Inflammatory macrophage (primary cell): Measurements from ENCODE around the gene GPBP1L1.
A peak's percentile ranks its signal among the peaks of the same experiment; 100 is the strongest.
"Not testable (repeated sequence)": the region's sequence is repeated elsewhere in the genome, so short reads cannot be mapped to it uniquely, and the experiment has no call there.

Experiments used
- DNase-seq, 2 donors: peaks; one replicate each; pipeline ENCODE4 v3.0.0-alpha.2; 2020 to 2022

Gene GPBP1L1

DNA sequence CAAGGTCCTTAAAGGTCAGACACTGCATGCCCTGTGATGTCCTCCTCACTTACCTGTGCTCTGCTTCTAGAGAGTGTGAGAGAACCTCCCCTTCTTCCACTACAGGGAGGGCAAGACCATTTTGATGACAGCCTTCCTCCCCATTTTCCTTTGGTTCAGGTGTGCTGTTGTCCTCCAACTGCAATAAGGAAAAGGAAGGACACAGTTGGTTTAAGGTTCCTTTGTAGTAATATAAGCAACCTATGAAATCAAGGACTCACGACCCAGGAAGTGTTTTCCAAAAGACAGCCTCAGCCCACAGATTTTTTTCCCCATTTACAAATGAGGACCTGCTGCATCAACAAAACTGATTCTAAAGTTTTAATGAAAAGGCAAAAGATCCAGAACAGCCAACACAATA lies 55.9 kb downstream of the GPBP1L1 start:
- no peak for DNase-seq

DNA sequence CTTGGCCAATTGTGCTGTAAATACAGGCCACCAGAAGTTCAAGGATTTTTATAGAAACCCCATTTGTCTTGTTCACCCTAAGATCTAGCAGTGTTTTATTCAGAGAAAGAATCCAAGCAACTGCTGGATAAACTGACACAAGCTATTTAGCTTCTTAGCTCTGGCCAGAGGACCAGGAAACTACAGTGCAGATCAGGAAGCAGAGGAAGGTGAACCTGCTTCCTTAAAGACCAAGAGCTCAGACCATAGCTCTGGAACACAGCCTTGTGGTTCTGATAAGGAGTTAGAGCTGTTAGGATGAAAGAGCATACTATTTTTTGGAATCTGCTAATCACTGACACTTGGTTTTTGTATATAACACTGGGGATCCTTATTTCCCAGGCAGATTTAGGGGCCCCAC lies 57.3 kb downstream of the GPBP1L1 start:
- no peak for DNase-seq

DNA sequence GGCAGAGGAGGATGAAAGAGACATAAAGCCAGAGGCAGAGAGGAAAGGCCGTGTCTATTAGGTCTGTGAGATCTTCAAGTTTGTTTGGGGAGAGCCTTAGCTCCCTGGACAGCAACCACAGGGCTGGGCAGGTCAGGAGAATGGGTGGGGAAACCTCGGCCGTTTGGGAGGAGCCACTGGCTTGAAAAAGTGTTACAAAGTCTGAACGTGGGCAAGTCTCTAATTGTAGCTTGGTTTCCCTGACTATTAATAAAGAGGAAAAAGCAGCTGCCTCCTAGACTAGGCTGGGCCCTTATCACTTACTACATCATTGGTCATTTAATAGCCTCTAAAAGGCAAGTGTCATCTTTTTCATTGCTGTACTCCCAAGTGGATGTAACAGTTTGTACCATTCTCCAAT lies 62.4 kb downstream of the GPBP1L1 start, which contains the start of gene CCDC17:
Gene CCDC17 (minus strand): TSS at position 83 of the 400 bp plus-strand sequence. CDS start 145 bp downstream, outside the sequence.
- no peak for DNase-seq

DNA sequence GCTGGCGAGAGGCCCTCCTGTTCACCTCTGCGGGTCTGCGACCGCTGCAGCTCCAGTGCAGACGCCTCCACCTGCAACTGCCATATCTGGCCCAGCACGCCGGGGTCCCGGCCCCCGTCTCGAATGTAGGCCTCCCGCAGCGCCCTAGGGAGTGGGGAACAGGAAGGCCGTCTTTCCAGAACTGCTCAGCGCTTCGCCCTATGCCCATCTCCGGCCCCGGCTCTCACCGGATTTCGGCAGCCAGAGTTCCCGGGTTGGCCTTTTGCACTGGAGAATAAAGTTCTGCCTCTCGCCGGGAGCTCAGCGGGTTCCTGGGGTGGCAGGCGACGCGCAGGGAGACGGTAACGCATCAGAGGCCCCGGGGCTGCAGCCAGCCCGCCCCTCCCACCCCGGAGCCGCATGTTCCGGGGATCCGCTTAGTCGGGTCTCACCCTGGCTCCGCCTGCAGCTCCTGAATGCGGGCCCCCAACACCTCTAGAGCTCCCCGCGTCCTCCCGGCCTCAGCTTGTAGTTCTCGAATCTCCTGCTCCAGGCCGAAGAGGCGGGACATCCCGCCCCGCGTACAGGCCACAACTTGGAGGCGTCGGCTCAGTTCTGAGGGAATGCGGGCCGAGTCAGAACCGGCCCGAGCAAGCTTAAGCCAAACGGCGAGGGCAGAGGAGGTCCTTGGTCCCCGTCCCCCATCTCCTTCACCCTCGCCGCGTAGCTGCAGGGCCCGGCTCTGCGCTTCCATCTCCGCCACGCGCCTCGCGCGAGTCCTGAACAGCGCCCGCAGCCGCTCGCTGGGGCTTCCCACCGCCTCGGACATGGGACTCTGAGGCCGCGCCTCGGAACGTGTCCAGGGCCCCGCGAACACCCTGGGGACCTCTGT lies 63.6 kb downstream of the GPBP1L1 start:
- no peak for DNase-seq

DNA sequence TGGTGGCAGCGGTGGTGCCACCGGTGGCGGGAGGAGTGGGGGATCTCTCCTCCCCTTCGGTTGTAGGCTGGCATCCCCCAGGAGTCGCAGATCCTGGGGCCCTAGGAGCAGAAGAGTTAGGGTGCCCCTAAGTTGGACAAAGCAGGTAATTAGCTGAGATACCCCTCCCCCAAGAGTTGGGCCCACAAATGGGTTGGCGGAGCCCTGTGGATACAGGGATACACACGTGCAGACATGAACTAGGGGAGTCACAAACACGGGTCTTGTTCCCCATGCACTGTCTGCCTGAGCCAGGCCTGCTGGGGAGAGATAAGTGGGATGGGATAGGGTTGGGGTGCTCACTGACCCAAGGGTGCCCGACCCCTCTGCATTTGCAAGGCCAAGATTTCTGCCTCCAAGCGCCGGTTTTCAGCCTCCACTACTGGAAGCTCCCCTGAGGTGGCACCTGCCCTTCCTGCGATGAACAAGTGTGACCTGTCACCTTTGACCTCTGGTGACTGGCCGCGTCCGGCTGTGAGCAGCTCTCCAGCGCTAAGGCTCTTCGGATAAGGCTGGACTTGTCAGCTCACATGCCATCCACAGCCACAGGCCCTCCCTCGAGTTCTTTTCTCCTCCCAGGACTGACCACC lies 64.3 kb downstream of the GPBP1L1 start:
- no peak for DNase-seq

DNA sequence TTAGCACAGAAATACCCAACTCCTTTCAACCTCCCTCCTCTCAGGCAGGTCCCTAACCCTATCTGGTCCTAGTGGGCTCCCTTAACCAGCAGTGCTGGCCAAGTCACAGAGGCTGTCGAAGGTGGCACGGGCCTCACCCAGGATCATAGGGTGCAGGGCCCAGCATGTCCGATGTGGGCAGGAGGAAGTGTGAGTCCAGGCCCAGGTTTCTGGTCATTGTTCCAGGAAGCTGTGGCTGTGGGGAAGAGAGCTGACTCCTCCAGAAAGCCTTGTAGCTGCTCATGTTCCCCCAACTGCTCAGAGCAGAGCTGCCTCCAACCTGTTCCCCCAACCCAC lies 64.9 kb downstream of the GPBP1L1 start:
- peak; percentile 43 to 45 for DNase-seq

DNA sequence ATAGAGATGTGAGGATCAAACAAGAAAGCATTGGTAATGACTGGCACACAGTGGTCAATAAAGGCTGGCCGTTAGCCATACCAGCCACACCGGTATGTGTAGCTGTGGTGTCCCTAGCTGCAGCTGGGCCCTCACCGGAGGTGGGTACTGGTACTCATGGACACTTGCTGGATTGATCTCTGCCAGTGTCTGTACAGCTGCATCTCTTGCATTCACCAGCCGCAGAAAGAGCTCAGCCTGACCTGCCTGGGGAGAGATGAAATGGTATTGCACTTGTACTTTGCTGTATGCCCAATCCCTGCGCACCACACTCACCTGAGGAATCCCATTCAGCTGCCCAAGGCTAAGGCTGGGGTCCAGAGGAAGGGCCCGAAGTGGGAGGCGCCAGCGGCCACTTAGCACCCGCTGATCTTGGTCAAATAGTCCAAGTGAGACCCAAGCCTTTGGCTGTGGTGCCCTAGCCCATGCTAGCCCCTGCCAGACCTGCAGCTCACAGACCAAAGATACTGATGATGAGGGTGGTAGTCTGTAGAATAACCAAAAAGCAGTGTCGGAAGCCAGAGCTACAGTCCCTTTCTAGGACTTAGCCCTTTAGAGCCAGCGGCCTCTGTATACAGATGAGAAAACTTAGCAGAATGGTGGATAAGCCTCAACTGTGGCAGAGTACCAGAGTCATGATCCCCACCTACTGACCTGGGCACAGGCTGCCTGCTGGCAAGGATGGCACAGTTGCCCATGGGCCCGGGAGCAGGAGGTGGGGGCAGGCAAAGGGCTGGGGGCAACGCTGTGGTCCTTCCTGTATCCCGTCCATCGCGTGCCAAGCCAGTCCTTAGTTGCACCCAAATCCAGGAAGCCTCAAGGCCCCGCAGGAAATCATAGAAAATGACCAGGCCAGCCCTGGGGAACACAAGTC lies 65.5 kb downstream of the GPBP1L1 start:
- DNase-seq: no peak

DNA sequence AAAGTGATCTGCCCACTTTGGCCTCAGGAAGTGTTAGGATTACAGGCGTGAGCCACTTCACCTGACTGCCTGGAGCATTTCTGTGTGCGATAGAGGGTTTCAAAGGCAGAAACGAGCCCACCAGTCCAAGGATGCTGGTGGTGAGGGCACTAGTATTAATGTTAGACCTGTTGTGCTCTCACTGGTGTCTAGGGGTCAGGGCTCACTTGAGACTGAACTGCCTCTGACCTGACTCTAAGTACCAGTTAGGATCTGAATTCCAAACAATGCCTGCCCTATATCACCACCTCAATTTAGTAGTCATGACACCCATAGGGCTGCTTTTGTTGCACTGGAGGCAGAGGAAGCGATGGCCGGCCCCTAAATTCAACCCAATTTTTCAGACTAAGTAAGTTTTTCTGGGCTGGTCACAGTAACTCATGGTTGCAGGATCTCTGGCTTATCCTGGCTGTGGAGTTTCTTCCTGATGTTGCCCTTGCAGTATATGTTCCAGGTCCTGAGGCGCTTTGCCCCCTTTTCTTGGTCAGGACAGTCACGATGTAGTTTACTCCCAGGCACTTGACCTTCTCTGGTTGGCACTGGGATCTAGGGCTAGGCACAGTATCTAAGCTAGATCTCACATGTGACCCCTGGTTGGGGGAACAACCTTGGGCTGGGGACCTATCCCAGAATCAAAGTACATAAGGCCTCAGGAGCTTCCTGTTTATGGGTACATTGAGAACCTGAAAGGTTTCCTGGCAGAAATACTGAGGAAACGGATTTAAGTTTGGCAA lies 67.0 kb downstream of the GPBP1L1 start:
- DNase-seq: no peak

DNA sequence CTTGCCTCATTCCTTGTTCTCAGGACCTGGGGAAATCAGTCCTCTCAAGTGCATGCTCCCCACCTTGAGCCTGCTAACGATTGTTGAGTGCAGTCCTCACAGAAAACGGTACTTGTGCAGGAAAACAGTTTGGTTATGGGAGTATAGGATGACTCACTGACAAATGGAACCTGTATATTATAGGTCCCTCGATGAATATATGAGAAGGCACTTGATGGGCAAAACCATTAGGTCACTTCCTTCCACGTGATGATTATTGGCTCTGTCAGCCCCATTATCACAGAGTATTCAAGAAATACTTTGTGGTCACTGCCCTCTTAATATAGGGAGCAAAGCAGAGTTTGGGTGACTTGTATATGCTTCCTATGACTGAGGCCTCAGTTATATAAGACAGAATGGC lies 68.7 kb downstream of the GPBP1L1 start:
- no peak for DNase-seq

DNA sequence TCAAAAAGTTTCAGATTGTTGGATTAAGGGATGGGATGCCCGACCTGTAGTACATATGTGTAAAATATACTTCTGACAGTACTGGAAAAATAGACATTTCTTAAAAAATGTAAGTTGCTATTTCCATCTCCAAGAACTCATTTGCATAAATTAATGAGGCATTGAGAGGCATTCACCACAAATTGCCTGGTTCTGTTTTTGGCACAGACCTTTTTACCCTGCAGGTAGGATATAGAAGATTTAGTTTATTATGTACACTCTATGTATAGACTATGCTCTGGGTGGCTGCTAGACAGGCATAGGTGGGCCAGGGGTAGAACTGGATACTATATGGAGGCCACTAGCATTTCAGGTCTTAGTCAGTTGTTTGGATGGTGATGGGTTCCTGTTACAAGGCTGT lies 70.4 kb downstream of the GPBP1L1 start:
- no peak for DNase-seq

DNA sequence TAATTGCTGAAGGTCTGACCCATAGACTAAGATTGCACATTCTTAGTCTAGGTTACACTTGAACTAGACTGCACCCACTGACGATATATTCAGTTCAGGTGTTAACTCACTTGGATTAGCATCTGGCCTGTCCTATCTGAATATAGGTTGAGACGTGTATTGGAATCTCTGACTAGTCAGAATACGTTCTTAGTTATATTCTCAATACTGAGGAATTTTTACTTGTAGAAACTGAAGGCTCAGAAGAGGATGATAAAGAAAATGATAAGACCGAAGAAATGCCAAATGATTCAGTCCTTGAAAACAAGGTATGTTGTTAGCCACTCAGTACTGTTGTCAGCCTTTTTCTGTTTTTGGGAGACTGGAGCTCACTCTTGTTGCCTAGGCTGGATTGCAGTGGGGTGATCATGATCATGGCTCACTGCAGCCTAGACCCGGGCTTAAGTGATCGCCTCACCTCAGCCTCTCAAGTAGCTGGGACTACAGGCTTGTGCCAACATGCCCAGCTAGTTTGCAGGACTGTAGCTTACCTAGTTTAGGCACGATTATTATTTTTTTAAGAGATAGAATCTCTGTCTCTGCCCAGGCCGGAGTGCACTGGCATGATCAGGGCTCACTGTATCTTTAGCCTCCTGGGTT lies 73.3 kb downstream of the GPBP1L1 start:
- no peak for DNase-seq

DNA sequence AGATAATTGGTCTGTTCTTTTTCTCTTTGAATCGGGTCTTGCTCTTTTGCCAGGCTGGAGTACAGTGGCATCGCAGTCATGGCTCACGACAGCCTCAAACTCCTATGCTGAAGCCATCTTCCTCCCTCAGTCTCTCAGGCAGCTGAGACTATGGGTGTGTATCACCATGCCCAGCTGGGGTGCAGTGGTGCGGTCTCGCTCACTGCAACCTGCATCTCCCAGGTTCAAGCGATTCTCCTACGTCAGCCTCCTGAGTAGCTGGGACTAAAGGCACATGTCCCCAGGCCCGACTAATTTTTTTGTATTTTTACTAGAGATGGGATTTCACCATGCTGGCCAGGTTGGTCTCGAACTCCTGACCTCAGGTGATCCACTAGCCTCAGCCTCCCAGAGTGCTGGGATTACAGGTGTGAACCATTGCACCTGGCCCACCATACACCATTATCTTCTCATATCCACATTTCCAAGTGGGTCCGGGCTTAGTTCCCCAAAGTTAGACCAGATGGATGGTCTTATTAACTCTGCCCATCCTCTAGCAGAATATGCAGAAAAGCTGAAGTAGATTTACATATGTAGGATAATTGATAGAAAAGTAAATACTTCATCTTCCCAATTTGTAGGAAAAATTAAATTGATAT lies 75.6 kb downstream of the GPBP1L1 start:
- no peak for DNase-seq

DNA sequence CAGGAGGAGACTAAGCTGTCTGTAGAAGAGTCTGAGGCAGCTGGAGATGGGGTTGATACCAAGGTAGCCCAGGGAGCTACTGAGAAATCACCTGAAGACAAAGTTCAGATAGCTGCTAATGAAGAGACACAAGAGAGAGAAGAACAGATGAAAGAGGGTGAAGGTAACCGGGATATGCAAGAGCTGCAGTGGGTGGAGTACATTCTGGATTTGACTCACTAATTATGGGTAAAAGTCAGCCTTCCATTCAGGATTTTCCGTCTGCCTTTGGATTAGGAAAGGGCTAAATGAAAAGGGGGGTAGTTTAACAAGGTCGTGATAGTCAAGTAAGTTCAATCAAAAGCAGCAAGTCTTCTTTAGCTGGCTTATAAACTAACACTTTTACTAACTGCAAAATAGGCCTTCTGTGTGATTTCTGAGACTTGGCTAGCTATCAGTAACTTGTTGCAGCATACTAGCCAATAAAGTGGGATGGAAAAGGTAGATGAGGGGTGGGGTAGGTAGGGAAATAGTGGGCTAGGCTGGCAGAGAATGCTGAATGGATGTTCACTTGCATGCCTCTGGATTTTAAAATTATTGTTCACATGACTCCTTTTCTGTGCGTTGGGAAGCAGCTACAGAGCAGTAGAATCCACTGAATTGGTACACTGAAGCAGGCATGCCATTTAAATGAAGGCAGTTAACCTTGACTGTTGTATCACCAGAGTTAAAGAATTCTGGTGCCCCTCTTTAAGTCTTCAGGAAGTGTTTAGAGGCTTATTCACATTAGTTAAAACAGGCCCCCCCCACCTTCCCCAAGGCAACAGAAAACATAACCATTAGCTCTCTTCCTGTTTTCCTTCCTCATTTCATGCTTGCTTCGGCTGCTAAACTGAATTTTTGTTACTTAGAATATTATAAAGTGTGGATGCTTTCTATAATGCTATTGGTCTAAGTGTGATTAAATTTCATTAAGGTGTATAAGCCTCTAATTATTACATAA lies 77.9 kb downstream of the GPBP1L1 start:
- DNase-seq: peak; percentile 31 to 40

DNA sequence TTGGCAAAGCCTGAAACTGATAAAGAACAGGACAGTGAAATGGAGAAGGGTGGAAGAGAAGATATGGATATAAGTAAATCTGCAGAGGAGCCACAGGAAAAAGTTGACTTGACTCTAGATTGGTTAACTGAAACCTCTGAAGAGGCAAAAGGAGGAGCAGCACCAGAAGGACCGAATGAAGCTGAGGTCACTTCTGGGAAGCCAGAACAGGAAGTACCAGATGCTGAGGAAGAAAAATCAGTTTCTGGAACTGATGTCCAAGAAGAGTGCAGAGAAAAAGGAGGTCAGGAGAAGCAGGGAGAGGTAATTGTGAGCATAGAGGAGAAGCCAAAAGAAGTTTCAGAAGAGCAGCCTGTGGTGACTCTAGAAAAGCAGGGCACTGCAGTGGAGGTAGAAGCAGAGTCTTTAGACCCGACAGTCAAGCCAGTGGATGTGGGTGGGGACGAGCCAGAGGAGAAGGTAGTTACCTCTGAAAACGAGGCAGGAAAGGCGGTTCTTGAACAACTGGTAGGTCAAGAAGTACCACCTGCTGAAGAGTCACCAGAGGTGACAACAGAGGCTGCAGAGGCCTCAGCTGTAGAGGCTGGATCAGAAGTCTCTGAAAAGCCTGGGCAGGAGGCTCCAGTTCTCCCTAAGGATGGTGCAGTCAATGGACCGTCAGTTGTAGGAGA lies 78.8 kb downstream of the GPBP1L1 start:
- DNase-seq: peak; percentile 29 to 46

DNA sequence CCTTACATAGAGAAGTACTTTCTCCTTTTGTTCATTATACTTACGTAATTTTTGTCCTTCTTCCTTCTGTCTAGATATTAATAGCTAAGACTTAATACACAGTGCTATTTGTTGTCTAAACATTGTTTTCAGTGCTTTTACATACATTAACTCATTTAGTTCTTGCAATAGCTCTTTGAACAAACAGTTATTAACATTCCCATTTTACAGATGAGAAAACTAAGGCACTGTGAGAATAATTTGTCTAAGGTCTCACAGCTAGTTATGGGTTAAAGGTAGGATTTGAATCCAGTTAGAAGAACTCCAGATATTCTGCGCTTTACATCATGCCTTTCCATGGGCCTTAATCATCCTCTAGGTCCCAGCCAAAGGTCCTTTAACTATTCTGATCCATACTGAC lies 82.1 kb downstream of the GPBP1L1 start:
- DNase-seq: no peak

DNA sequence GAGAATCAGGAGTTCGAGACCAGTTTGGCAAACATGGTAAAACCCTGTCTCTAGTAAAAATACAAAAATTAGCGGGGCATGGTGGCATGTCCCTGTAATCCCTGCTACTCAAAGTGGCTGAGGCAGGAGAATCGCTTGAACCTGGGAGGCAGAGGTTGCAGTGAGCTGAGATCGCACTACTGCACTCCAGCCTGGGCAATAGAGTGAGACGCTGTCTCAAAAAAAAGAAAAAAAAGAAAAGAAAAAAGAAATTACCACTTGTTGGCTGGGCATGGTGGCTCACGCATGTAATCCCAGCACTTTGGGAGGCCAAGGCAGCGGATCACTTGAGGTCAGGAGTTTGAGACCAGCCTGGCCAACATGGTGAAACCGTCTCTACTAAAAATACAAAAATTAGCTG lies 89.6 kb downstream of the GPBP1L1 start:
- DNase-seq: not testable (repeated sequence)

DNA sequence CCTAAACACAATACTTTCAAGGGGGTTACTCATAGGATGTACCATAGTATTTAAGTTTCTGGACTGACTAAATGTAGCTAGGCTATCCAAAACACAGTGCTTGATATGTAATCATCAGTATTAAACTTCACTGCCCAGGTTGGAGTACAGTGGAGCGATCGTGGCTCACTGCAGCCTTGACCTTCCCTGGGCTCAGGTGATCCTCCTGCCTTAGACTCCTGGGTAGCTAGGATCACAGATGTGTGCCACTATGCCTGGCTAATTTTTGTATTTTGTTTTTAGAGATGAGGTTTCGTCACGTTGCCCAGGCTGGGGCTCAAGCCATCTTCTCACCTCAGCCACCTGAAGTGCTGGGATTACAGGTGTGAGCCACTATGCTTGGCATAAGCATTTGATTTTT lies 91.9 kb downstream of the GPBP1L1 start:
- DNase-seq: no peak

DNA sequence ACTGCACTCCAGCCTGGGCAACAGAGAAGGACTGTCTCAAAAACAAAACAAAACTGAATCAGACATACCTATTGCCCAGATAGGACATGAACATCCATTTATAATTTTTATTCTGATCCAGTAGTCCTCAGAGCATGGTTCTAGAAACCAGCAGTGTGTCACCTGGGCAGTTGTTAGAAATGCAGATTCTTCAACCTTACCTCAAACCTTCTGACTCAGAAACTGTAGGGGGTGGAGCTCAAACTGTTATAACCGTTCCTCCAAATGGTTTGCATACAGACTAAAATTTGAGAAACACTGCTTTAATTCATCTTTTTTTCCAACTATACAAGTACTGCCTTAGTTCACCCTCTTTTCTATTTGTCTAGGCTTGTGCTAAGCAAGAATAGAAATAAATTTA lies 96.5 kb downstream of the GPBP1L1 start:
- no peak for DNase-seq

DNA sequence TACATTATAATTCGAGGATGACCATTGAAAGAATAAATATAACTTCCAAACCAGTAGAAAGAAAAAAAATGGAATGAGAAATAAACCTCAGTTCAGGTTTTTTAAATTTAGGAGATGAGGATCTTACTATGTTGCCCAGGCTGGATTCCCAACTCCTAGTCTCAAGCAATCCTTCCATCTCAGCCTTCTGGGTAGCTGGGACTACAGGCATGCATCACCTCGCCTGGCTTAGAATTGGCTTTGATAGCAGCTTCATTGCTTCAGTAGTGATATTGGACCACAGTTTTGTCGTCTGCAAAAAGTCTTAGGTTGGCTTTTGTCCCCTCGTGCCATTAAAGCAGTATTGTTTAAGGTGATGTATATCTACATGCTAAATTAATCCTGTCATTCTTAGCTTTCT lies 99.6 kb downstream of the GPBP1L1 start:
- DNase-seq: no peak
